HCT116 (cell line): ENCODE data around the gene RDH8. TPM values are rescaled to one million over a fixed set of nuclear protein-coding genes. Genes with fewer than 3 reads are reported as not detected.
"Not testable (repeated sequence)": the region's sequence is repeated elsewhere in the genome, so short reads cannot be mapped to it uniquely, and the experiment has no call there.

Source experiments
- ATAC-seq: fragments of 200-7000 bp; cut with Tn5 transposase; 2 replicates; pipeline ENCODE4 v1.9.1; 2020; ENCODE audit warnings: mild to moderate bottlenecking, moderate library complexity
- BruUV-seq: library from RNA; stranded (reverse); fragments of 400-500 nt; replicated peaks from 2 replicates; lab custom pipeline; 2021; lab: Mats Ljungman, UMichigan
- CTCF ChIA-PET: fragments of 300-600 bp; sonication (Branson Sonifier 250); formaldehyde crosslinking; loops from one replicate; lab custom pipeline; 2021; ENCODE audit warnings: antibody characterized with exemption; lab: Charles Lee
- POLR2A ChIA-PET: fragments of 300-600, 350-600 bp; sonication (Branson Sonifier 250); formaldehyde crosslinking; loops from one replicate; lab custom pipeline; 2021; ENCODE audit warnings: antibody characterized with exemption; lab: Charles Lee
- RAD21 ChIA-PET, 2 experiments: fragments of 300-600 bp; sonication (Branson Sonifier 250); formaldehyde crosslinking; loops; one replicate each; lab custom pipeline; 2023; ENCODE audit warnings: low total read pairs in 2 of 2; ENCODE audit not compliant: uncharacterized antibody in 2 of 2, unreplicated experiment in 2 of 2, low non-redundant PET in 1 of 2; lab: Charles Lee
- DNase-seq: peaks from one replicate; pipeline ENCODE4 v3.0.0-alpha.2; 2010; ENCODE audit warnings: low read depth, low spot score
- H2AFZ ChIP-seq: fragments of 200-600 bp; shearing (Covaris generic), sonication (generic); 2 replicates; pipeline ENCODE4 v1.6.1; 2017; ENCODE audit warnings: low read depth, mixed run types, mixed read lengths, antibody characterized with exemption, low read length; ENCODE audit not compliant: poor library complexity, severe bottlenecking
- H3K27ac ChIP-seq: 2 replicates; pipeline ENCODE4 v1.5.1; 2012; ENCODE audit warnings: low read depth, low read length
- H3K27me3 ChIP-seq: fragments of 200-600 bp; sonication (generic); 2 replicates; pipeline ENCODE4 v1.6.1; 2016; ENCODE audit warnings: mixed run types, low read length, mixed read lengths; ENCODE audit not compliant: insufficient read depth
- H3K36me3 ChIP-seq, 2 experiments: fragments of 200-500 bp in 1 of 2; fragments of 200-600 bp in 1 of 2; sonication (Bioruptor generic) in 1 of 2; sonication (generic) in 1 of 2; 2 replicates each; pipeline versions ENCODE4 v1.5.1 to v1.6.1; 2014 to 2016; ENCODE audit warnings: low read length in 2 of 2, inconsistent platforms in 1 of 2, mixed read lengths in 1 of 2, mixed run types in 1 of 2; ENCODE audit not compliant: insufficient read depth in 2 of 2, control insufficient read depth in 1 of 2
- H3K4me1 ChIP-seq, 2 experiments: fragments of 200-600 bp in 1 of 2; sonication (generic) in 1 of 2; 2 replicates each; pipeline versions ENCODE4 v1.5.1 to v1.6.1; 2012 to 2017; ENCODE audit warnings: low read length in 2 of 2, inconsistent platforms in 1 of 2, mild to moderate bottlenecking in 1 of 2, mixed read lengths in 1 of 2, mixed run types in 1 of 2, moderate library complexity in 1 of 2; ENCODE audit not compliant: insufficient read depth in 2 of 2, control insufficient read depth in 1 of 2
- H3K4me2 ChIP-seq: fragments of 200-600 bp; sonication (generic); 2 replicates; pipeline ENCODE4 v1.6.1; 2017; ENCODE audit warnings: mixed run types, low read length, mixed read lengths
- H3K4me3 ChIP-seq, 2 experiments: fragments of 200-600 bp in 1 of 2; sonication (generic) in 1 of 2; replicated peaks in 1 of 2; 2 replicates each; pipeline ENCODE4 v1.5.1; 2011 to 2016; ENCODE audit warnings: low read length in 2 of 2, control low read depth in 1 of 2, low read depth in 1 of 2, mild to moderate bottlenecking in 1 of 2, mixed read lengths in 1 of 2, mixed run types in 1 of 2
- H3K79me2 ChIP-seq: fragments of 200-600 bp; sonication (generic); 2 replicates; pipeline ENCODE4 v1.6.1; 2017; ENCODE audit warnings: mild to moderate bottlenecking, mixed run types, low read length, moderate library complexity, mixed read lengths; ENCODE audit not compliant: insufficient read depth
- H3K9ac ChIP-seq: fragments of 200-600 bp; sonication (generic); 2 replicates; pipeline ENCODE4 v1.6.1; 2016; ENCODE audit warnings: low read length, mixed read lengths
- H3K9me2 ChIP-seq: fragments of 200-600 bp; sonication (generic), shearing (Covaris generic); 2 replicates; pipeline ENCODE4 v1.6.1; 2017; ENCODE audit warnings: mixed run types, mild to moderate bottlenecking, moderate library complexity; ENCODE audit not compliant: insufficient read depth
- H3K9me3 ChIP-seq, 2 experiments: fragments of 200-500 bp in 1 of 2; fragments of 200-600 bp in 1 of 2; sonication (Bioruptor generic) in 1 of 2; sonication (generic) in 1 of 2; 2 replicates each; pipeline ENCODE4 v1.6.1; 2014 to 2017; ENCODE audit warnings: low read length in 2 of 2, mixed read lengths in 2 of 2, inconsistent platforms in 1 of 2, low read depth in 1 of 2, mild to moderate bottlenecking in 1 of 2, mixed run types in 1 of 2, moderate library complexity in 1 of 2; ENCODE audit not compliant: control insufficient read depth in 1 of 2, insufficient read depth in 1 of 2
- H4K20me1 ChIP-seq: fragments of 200-600 bp; sonication (generic), shearing (Covaris generic); 2 replicates; pipeline ENCODE4 v1.6.1; 2017; ENCODE audit warnings: mixed run types, mild to moderate bottlenecking, moderate library complexity; ENCODE audit not compliant: insufficient read depth
- EZH2 ChIP-seq: fragments of 200-600 bp; sonication (generic); IDR thresholded peaks from 2 replicates; pipeline ENCODE4 v1.6.1; 2017; ENCODE audit warnings: antibody characterized with exemption, mixed run types
- EZH2phosphoT487 ChIP-seq: fragments of 200-600 bp; IDR thresholded peaks from 2 replicates; pipeline ENCODE4 v1.6.1; 2018; ENCODE audit warnings: antibody characterized with exemption, borderline replicate concordance
- RAD21 ChIP-seq: IDR thresholded peaks from 2 replicates; pipeline ENCODE4 v1.6.1; 2012; ENCODE audit warnings: low read depth, mild to moderate bottlenecking
- TCF7L2 ChIP-seq: IDR thresholded peaks from 2 replicates; pipeline ENCODE4 v1.7.0; 2011; ENCODE audit warnings: borderline replicate concordance, inconsistent platforms; ENCODE audit not compliant: insufficient read depth, insufficient read length; ENCODE audit errors: extremely low read depth
- YY1 ChIP-seq: IDR thresholded peaks from 2 replicates; pipeline ENCODE4 v1.6.1; 2011; ENCODE audit warnings: low read length, low read depth, moderate library complexity, mild to moderate bottlenecking; ENCODE audit not compliant: insufficient replicate concordance; ENCODE audit errors: extremely low read depth
- intact Hi-C: fragments of 100-400 bp; cut with micrococcal nuclease; formaldehyde crosslinking; loops from 2 replicates; pipeline ENCODE4 v1.10.0; 2022
- total RNA-seq: library from RNA; stranded (reverse); gene quantifications from one replicate; pipeline ENCODE4 v1.2.1, GENCODE V29; 2021; ENCODE audit not compliant: unreplicated experiment

RDH8 gene
- total RNA-seq, 1 experiment from 2014 or later: not detected

- Histone ChIP-seq H3K27ac (no peak overlapping the region), H3K4me2 (no peak overlapping the region), H3K36me3 (no peaks in the 10 kb centered on the region), H2AFZ (no peak overlapping the region), H4K20me1 (no peaks in the 10 kb centered on the region), H3K9me2 (no peaks in the 10 kb centered on the region), H3K9ac (no peak overlapping the region), H3K4me3 (no peak overlapping the region), H3K9me3 (no peaks in the 10 kb centered on the region), H3K79me2 (no peaks in the 10 kb centered on the region), H3K4me1 (peaks cover 3 to 13% of the 10 kb centered on the region in 2 experiments; a peak in 3 of 4 replicates), H3K27me3 (no peaks in the 10 kb centered on the region)
- BruUV-seq: no TSS peak
- intact Hi-C loops: no loop called here
- no peak for TF ChIP-seq RAD21
- TF ChIP-seq EZH2phosphoT487: no peak
- no peak for TF ChIP-seq TCF7L2
- no peak for TF ChIP-seq EZH2
- TF ChIP-seq YY1: no peak
- ATAC-seq (no peak), DNase-seq (no peak)
- ChIA-PET CTCF (interaction anchor here (1.2 kb wide), 1 partner anchor 22 kb away, joined by 5 read pairs; no protein-coding TSS in a partner anchor), POLR2A (no interaction called here), RAD21 (no interaction called here)
Measured at GRCh38 chr19:10021863-10022262, 8.6 kb downstream of the RDH8 start.

- CTCF ChIA-PET, H3K79me2 ChIP-seq: not testable (repeated sequence)
Measured at GRCh38 chr19:10023096-10023495, 9.8 kb downstream of the RDH8 start.

More at GRCh38 chr19:10023096-10023495, 9.8 kb downstream of the RDH8 start:
- H3K4me3 ChIP-seq, RAD21 ChIA-PET, H3K36me3 ChIP-seq, H3K9me3 ChIP-seq, H2AFZ ChIP-seq, ATAC-seq, BruUV-seq, H3K9ac ChIP-seq, H4K20me1 ChIP-seq, H3K4me2 ChIP-seq, H3K27me3 ChIP-seq, intact Hi-C loops, H3K27ac ChIP-seq, DNase-seq, H3K9me2 ChIP-seq: not testable (repeated sequence)
- peaks cover 8 to 21% of the 10 kb centered on the region in 2 experiments for H3K4me1 ChIP-seq
- POLR2A ChIA-PET: interaction anchor here (0.6 kb wide), 1 partner anchor 288 kb away, joined by 4 read pairs; no protein-coding TSS in a partner anchor
